Left colon (tissue), 2 donors: ENCODE data around the gene TYK2. TPM values are rescaled to one million over a fixed set of nuclear protein-coding genes. Genes with fewer than 3 reads are reported as not detected.
"Not testable (repeated sequence)": the region's sequence is repeated elsewhere in the genome, so short reads cannot be mapped to it uniquely, and the experiment has no call there.

Experiments used
- ATAC-seq: fragments of 200-7000 bp; cut with Tn5 transposase; one replicate; pipeline ENCODE4 v1.9.1; 2020; ENCODE audit warnings: mild to moderate bottlenecking, moderate library complexity
- DNase-seq, 2 donors: peaks; one replicate each; pipeline ENCODE4 v3.0.0-alpha.2; 2020
- intact Hi-C, 2 donors: fragments of 100-400 bp; cut with DNase I in 1 of 2; cut with micrococcal nuclease in 1 of 2; formaldehyde crosslinking; loops; one replicate each; pipeline versions ENCODE4 v1.11.2 to v1.14.0; 2022; cut with DNase I, micrococcal nuclease
- total RNA-seq, 2 donors: library from RNA; stranded (reverse); fragmentation: NEBNext Ultra II Directional; extraction: Animal tissue kit (Norgen Biotek cat#: 25700); gene quantifications; one replicate each; pipeline ENCODE4 v1.2.1, GENCODE V29; 2021
- donor health status: DM: no; HTN: no; CAD: no.
- donor health status: DM: yes; HTN: yes; CAD: no.

The TYK2 gene
- total RNA-seq, 2 donors from 2014 or later, result 91.1 to 104 TPM

- intact Hi-C loops, result loop anchor here (2.0 to 5.0 kb wide), 2 partner anchors 120 to 122 kb away; no protein-coding TSS in a partner anchor
- peak; percentile 73 to 96 for DNase-seq
- peak; percentile 77 for ATAC-seq
These were observed 8.6 kb upstream of the TYK2 start for GRCh38 chr19:10388957-10389356.

DNA sequence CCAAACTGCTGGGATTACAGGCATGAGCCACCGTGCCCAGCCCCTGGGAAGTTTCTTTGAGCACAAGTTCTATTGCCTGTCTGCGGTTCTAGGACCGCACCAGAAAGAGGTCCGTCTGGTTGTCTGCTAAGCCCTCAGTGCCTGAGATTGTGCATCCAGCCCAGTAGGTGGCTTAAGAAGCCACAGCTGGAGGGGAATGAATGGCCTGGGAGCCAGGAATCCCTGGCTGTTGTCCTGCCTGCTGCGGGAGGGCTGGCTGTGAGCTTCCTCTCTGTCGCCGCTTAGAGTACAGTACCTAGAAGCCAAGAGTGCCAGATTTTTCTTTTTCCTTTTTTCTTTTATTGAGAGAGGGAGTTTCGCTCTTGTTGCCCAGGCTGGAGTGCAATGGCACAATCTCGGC is 4.2 kb upstream of the TYK2 start:
- DNase-seq (no peak), ATAC-seq (no peak)
- intact Hi-C loops, result no loop called here

DNA sequence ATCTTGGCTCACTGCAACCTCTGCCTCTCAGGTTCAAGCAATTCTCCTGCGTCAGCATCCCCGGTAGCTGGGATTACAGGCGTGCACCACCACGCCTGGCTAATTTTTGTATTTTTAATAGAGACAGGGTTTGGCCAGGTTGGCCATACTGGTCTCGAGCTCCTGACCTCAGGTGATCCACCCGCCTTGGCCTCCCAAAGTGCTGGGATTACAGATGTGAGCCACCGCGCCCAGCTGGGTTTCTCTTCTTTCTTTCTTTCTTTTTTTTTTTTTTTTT is 2.8 kb upstream of the TYK2 start:
- not testable (repeated sequence) for DNase-seq

DNA sequence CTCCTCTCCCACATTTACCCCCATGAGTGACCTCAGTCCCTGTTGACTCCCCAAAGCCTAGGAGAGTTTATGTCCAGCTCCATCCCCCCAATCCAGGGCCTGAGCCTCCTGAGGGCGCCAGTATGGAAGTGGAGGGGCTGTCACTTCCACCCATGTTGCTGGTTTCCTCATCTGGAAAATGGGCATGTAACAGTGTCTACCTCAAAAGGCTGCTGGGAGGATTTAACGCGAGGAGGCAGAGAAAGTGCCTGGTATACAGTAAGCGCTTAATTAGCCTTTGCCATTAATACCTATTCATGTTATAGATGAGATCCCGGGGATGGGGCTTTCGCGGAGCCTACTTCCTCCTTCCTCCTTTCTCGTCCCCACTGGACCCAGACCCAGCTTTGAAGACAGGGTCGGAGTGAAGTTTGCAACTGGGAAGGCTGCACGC is 476 bp downstream of the TYK2 start:
- intact Hi-C loops, result no loop called here
- peak; percentile 15 for ATAC-seq
- DNase-seq, result no peak

More for the DNA sequence above, 2.8 kb upstream of the TYK2 start:
- ATAC-seq, intact Hi-C loops: not testable (repeated sequence)

DNA sequence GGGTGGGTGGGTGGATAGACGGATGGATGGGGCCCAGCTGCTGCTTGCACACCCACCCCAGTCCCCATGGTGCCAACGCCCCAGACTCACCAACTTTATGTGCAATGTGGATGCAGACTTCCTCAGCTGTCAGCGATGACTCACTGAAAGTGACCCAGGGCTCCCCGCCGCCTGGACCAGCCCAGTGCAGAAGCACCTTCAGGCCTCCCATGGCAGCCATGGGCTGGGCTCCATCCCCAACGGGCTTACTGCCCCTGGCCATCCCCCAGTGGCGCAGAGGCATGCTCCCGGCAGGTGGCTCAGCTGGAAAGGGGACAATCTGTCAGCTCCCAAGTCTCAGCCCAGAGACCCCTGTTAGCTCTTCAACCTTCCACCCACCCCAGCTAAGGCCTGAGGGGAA is 2.2 kb downstream of the TYK2 start:
- ATAC-seq (no peak), DNase-seq (no peak)
- intact Hi-C loops, result no loop called here

- intact Hi-C loops, ATAC-seq: not testable (repeated sequence)
These were observed 3.2 kb downstream of the TYK2 start for GRCh38 chr19:10377140-10377640.

GRCh38 chr19:10374931-10375330 is 5.4 kb downstream of the TYK2 start:
- ATAC-seq, result no peak
- intact Hi-C loops, result no loop called here
- no peak for DNase-seq

More at GRCh38 chr19:10377140-10377640, 3.2 kb downstream of the TYK2 start:
- DNase-seq, result not testable (repeated sequence)

GRCh38 chr19:10372690-10373089 is 7.7 kb downstream of the TYK2 start:
- ATAC-seq (no peak), DNase-seq (no peak)
- intact Hi-C loops, result no loop called here

DNA sequence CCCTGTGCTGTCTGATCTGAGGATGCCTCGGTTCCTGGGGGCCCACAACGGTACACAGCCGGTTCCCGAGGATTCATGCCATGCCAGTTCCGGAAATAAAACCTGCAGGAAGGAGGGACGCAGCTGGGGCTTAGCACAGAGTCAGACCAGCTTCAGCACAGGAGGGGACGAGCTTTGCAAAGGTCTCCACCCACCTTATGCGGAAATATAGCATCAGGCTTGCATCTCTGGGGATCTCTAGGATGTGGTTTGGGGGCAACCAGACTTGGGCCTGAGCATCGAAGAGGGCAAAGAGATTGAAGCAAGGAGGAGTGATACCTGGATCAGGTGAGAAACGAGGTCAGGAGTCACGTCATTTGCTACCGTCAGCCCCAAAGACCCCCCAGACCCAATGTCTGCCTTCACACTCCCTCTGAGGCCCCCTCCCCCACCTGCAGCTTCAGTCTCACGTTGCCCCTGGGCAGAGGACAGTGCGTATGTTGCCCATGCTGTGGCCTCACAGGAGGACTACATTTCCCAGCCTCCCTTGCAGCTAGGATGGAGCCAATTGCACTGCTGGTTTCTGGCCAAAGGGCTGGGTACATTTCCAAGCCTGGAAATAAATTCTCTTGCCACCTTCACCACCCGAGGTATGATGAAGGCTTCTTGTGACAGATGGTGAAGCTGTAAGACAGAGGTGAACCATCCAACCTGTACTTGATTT is 12.1 kb downstream of the TYK2 start:
- no peak for ATAC-seq
- intact Hi-C loops, result no loop called here
- no peak for DNase-seq

GRCh38 chr19:10366950-10367512 is 13.3 kb downstream of the TYK2 start:
- intact Hi-C loops, ATAC-seq, DNase-seq: not testable (repeated sequence)

GRCh38 chr19:10365518-10365917 is 14.9 kb downstream of the TYK2 start:
- ATAC-seq (no peak), DNase-seq (no peak)
- intact Hi-C loops, result no loop called here

GRCh38 chr19:10364644-10365043 is 15.7 kb downstream of the TYK2 start:
- ATAC-seq (no peak), DNase-seq (no peak)
- intact Hi-C loops, result no loop called here

DNA sequence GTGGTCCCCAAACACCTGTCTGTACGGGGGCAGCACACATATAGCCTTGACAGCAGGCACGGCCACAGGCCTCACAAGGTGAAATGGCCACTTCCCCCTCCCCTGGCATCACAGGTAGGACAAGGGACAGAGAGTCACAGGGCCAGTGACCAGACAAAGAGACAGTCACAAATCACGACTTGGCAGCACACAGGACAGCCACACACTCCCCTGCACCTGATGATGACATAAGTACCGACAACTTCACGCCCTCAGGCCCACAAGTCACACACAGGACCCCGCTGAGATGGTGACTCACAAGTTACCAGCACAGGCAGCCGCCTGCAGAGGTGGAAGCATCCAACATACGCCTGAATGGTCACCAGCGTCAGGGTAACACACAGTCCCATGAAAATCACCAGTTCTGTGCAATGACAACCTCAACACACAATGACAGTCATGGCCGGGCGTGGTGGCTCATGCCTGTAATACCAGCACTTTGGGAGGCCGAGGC is 16.5 kb downstream of the TYK2 start:
- DNase-seq (no peak), ATAC-seq (no peak)
- intact Hi-C loops, result no loop called here

- no peak for DNase-seq
- no peak for ATAC-seq
- intact Hi-C loops, result no loop called here
These were observed 18.1 kb downstream of the TYK2 start for GRCh38 chr19:10362259-10362658.

- intact Hi-C loops, result no loop called here
- ATAC-seq (no peak), DNase-seq (no peak)
These were observed 18.8 kb downstream of the TYK2 start for GRCh38 chr19:10361569-10362011.

DNA sequence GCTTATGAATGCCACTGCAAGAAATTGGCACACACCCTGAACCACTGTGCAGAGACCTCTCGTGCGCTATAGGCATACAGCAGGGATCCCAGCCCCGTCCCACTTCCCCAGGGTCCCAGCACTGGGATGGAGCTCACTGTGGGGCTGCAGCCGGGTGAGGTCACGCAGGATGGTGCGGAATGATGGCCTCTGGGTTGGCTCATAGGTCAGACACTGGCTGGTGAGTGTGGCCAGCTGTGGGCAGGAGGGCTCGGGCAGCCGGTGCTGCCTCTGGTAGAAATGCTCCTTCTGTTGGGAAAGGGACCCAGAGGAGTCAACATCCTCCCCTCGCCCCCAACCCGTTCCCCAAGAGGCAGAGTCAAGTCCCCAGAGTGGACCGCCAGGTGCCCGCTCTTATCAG is 23.9 kb downstream of the TYK2 start:
- ATAC-seq (no peak), DNase-seq (no peak)
- intact Hi-C loops, result no loop called here

GRCh38 chr19:10353793-10354391 is 26.5 kb downstream of the TYK2 start:
- intact Hi-C loops, result no loop called here
- DNase-seq, result no peak

GRCh38 chr19:10352764-10353671 is 27.4 kb downstream of the TYK2 start:
- DNase-seq (peak in 1 of 2 donors; percentile 30), ATAC-seq (peak; percentile 21)
- intact Hi-C loops, result no loop called here

More at GRCh38 chr19:10353793-10354391, 26.5 kb downstream of the TYK2 start:
- peak; percentile 30 for ATAC-seq

GRCh38 chr19:10346509-10346908 is 33.9 kb downstream of the TYK2 start:
- ATAC-seq (no peak), DNase-seq (no peak)
- intact Hi-C loops, result no loop called here
